Gastrocnemius medialis (tissue), 4 donors: Measurements from ENCODE around the gene TMEM87A. TPM values are rescaled to one million over a fixed set of nuclear protein-coding genes. Genes with fewer than 3 reads are reported as not detected.
"Not testable (repeated sequence)": the region's sequence is repeated elsewhere in the genome, so short reads cannot be mapped to it uniquely, and the experiment has no call there.

Source experiments
- ATAC-seq, 2 donors: fragments of 150-250 bp; one replicate each; pipeline ENCODE4 v1.9.1; 2016
- DNase-seq, 2 donors: peaks; one replicate each; pipeline ENCODE4 v3.0.0-alpha.2; 2019
- H3K27ac ChIP-seq, 4 donors: fragments of 200-600 bp; sonication (generic); 1 replicate in 1 of 4; 2 replicates in 3 of 4; pipeline ENCODE4 v1.5.1; 2016 to 2018; ENCODE audit warnings: mild to moderate bottlenecking in 2 of 4, moderate library complexity in 1 of 4
- H3K27me3 ChIP-seq, 3 donors: fragments of 200-600 bp; sonication (generic) in 2 of 3; 1 replicate in 1 of 3; 2 replicates in 2 of 3; pipeline versions ENCODE4 v1.5.1 to v1.6.0; 2016 to 2019; ENCODE audit warnings: mild to moderate bottlenecking in 1 of 3, moderate library complexity in 1 of 3
- H3K36me3 ChIP-seq, 2 donors: fragments of 200-600 bp; sonication (generic) in 1 of 2; one replicate each; pipeline ENCODE4 v1.5.1; 2017 to 2018
- H3K4me1 ChIP-seq, 2 donors: fragments of 200-600 bp; sonication (generic) in 1 of 2; one replicate each; pipeline ENCODE4 v1.5.1; 2016 to 2017; ENCODE audit warnings: mild to moderate bottlenecking in 2 of 2
- H3K4me3 ChIP-seq, 4 donors: fragments of 200-600 bp; sonication (generic) in 3 of 4; 1 replicate in 1 of 4; 2 replicates in 3 of 4; pipeline ENCODE4 v1.5.1; 2016 to 2019; ENCODE audit warnings: mild to moderate bottlenecking in 2 of 4
- H3K9me3 ChIP-seq, 3 donors: fragments of 200-600 bp; sonication (generic) in 2 of 3; 1 replicate in 1 of 3; 2 replicates in 2 of 3; pipeline ENCODE4 v1.5.1; 2016 to 2019
- CTCF ChIP-seq, 5 experiments: fragments of 450-650 bp in 3 of 5; fragments of 200-600 bp in 2 of 5; sonication (generic) in 2 of 5; IDR thresholded peaks in 4 of 5; conservative IDR thresholded peaks in 1 of 5; 1 replicate in 4 of 5; 2 replicates in 1 of 5; pipeline ENCODE4 v1.5.1; 2016 to 2019; ENCODE audit warnings: antibody characterized with exemption in 5 of 5, mild to moderate bottlenecking in 3 of 5, moderate library complexity in 3 of 5
- POLR2A ChIP-seq, 2 donors: fragments of 450-650 bp; IDR thresholded peaks; one replicate each; pipeline ENCODE4 v1.6.1; 2017; ENCODE audit warnings: antibody characterized with exemption in 2 of 2, mild to moderate bottlenecking in 2 of 2, moderate library complexity in 2 of 2
- in situ Hi-C, 4 donors: fragments of 200-750 bp; cut with MboI; loops; one replicate each; pipeline versions ENCODE4 v1.15.0 to v1.8.0; 2017; ENCODE audit warnings: low sequenced_read_pairs in 4 of 4
- intact Hi-C: fragments of 100-400 bp; cut with DNase I; formaldehyde crosslinking; loops from one replicate; pipeline ENCODE4 v1.15.1; 2023; ENCODE audit warnings: low total_unique reads
- total RNA-seq, 4 donors: library from RNA; depleted of rRNA; stranded (reverse); fragments of >200 nt; gene quantifications; one replicate each; pipeline versions ENCODE4 v1.1.0 to v1.2.3, GENCODE V29; 2016

TMEM87A gene
- total RNA-seq: 10 to 100 TPM; 29.4 to 67.6 (median 37.4) TPM

GRCh38 chr15:42272939-42273899, at the start of gene TMEM87A, which contains the start of gene GANC:
TSS of gene TMEM87A (minus strand) at chr15:42273433. CDS start at chr15:42273398, 35 bp downstream.
TSS of gene GANC (plus strand) at chr15:42273201. CDS start at chr15:42274482, 1,281 bp downstream.
- Histone ChIP-seq H3K36me3 (peaks cover 0 to 24% of the 10 kb centered on the region in 2 donors), H3K4me3 (peak within 1 kb of the TSS; percentile 80 to 86 (median 84)), H3K9me3 (no peaks in the 10 kb centered on the region), H3K27me3 (no peaks in the 10 kb centered on the region), H3K27ac (peak within 1 kb of the TSS; percentile 94 to 98 (median 98)), H3K4me1 (peaks cover 46 to 50% of the 10 kb centered on the region in 2 donors)
- ATAC-seq (peak; percentile 92), DNase-seq (peak; percentile 98)
- intact Hi-C loops: loop anchor here (1.0 to 5.0 kb wide), 5 partner anchors 49 to 501 kb away; partner anchors contain the start of genes MAPKBP1 and SNAP23
- TF ChIP-seq POLR2A (IDR thresholded peaks at IDR 0.05) (peak; percentile 81 to 84), CTCF (IDR thresholded peaks at IDR 0.05 in 4 of 5, conservative IDR thresholded peaks at IDR 0.05 in 1 of 5) (peak in 1 of 5 experiments; percentile 4)
- in situ Hi-C loops: loop anchor here in 3 of 4 donors (10.0 kb wide), 2 partner anchors 112 to 202 kb away; no protein-coding TSS in a partner anchor

GRCh38 chr15:42319206-42319605, 46.0 kb upstream of the TMEM87A start:
- TF ChIP-seq CTCF (IDR thresholded peaks at IDR 0.05 in 4 of 5, conservative IDR thresholded peaks at IDR 0.05 in 1 of 5) (no peak), POLR2A (IDR thresholded peaks at IDR 0.05) (no peak)
- intact Hi-C loops: loop anchor here (10.0 kb wide), 2 partner anchors 124 to 426 kb away; no protein-coding TSS in a partner anchor
- Histone ChIP-seq H3K9me3 (no peaks in the 10 kb centered on the region), H3K27me3 (no peaks in the 10 kb centered on the region), H3K36me3 (no peaks in the 10 kb centered on the region), H3K4me3 (no peak overlapping the region), H3K27ac (no peak overlapping the region), H3K4me1 (peaks cover 8 to 21% of the 10 kb centered on the region in 2 donors)
- DNase-seq (no peak), ATAC-seq (no peak)
- in situ Hi-C loops: no loop called here

GRCh38 chr15:42316282-42316805, 43.1 kb upstream of the TMEM87A start:
- H3K4me3 ChIP-seq, in situ Hi-C loops, H3K27me3 ChIP-seq, ATAC-seq, H3K36me3 ChIP-seq, DNase-seq, H3K9me3 ChIP-seq, H3K27ac ChIP-seq: not testable (repeated sequence)
- intact Hi-C loops: loop anchor here (10.0 kb wide), 2 partner anchors 122 to 428 kb away; no protein-coding TSS in a partner anchor
- H3K4me1 ChIP-seq: peaks cover 0 to 23% of the 10 kb centered on the region in 2 donors

- Histone ChIP-seq H3K4me1 (peaks cover 0 to 23% of the 10 kb centered on the region in 2 donors), H3K27me3 (no peaks in the 10 kb centered on the region), H3K27ac (peak overlapping the region in 1 of 4 donors; percentile 19), H3K9me3 (no peaks in the 10 kb centered on the region), H3K4me3 (no peak overlapping the region), H3K36me3 (peaks cover 0 to 9% of the 10 kb centered on the region in 2 donors)
- in situ Hi-C loops: no loop called here
- intact Hi-C loops: loop anchor here (10.0 kb wide), 2 partner anchors 121 to 429 kb away; no protein-coding TSS in a partner anchor
- ATAC-seq (no peak), DNase-seq (no peak)
- TF ChIP-seq CTCF (IDR thresholded peaks at IDR 0.05 in 4 of 5, conservative IDR thresholded peaks at IDR 0.05 in 1 of 5): no peak
- no peak for TF ChIP-seq POLR2A (IDR thresholded peaks at IDR 0.05)
These were observed 42.3 kb upstream of the TMEM87A start for GRCh38 chr15:42315521-42315920.
